H1 (cell line): ENCODE measurements around the gene GRAMD4. TPM values are rescaled to one million over a fixed set of nuclear protein-coding genes. Genes with fewer than 3 reads are reported as not detected.

Experiments
- CTCF ChIA-PET: fragments of 300-600 bp; sonication (Branson Sonifier 250); formaldehyde crosslinking; loops from one replicate; lab custom pipeline; 2021; ENCODE audit not compliant: partially characterized antibody; lab: Charles Lee
- POLR2A ChIA-PET: fragments of 300-600 bp; sonication (Branson Sonifier 250); formaldehyde crosslinking; loops from one replicate; lab custom pipeline; 2021; ENCODE audit warnings: inconsistent platforms; ENCODE audit not compliant: partially characterized antibody; lab: Charles Lee
- DNase-seq, 2 experiments: peaks; one replicate each; pipeline versions ENCODE4 v3.0.0 to v3.0.0-alpha.2; 2010 to 2022; ENCODE audit warnings: low spot score in 2 of 2, low read depth in 1 of 2, mixed read lengths in 1 of 2
- FAIRE-seq: peaks from 2 replicates; lab custom pipeline; 2011; peaks lifted over from hg19 to GRCh38; lab: Jason Lieb, UNC
- H2AFZ ChIP-seq: 2 replicates; pipeline ENCODE4 v1.8.1; 2012; ENCODE audit warnings: low read length, inconsistent platforms
- H2AK5ac ChIP-seq: 2 replicates; pipeline ENCODE4 v1.6.1; 2013; ENCODE audit warnings: low read depth, low read length
- H2BK120ac ChIP-seq: replicated peaks from 2 replicates; pipeline ENCODE3; 2013; ENCODE audit warnings: low read depth, low read length, inconsistent platforms
- H2BK12ac ChIP-seq: 2 replicates; pipeline ENCODE4 v1.6.1; 2013; ENCODE audit warnings: low read depth, low read length
- H2BK15ac ChIP-seq: 2 replicates; pipeline ENCODE4 v1.6.1; 2013; ENCODE audit warnings: low read length
- H2BK20ac ChIP-seq: 2 replicates; pipeline ENCODE4 v1.6.1; 2013; ENCODE audit warnings: low read length
- H2BK5ac ChIP-seq: 2 replicates; pipeline ENCODE4 v1.6.1; 2013; ENCODE audit warnings: low read depth, low read length
- H3K14ac ChIP-seq: 2 replicates; pipeline ENCODE4 v1.6.1; 2013; ENCODE audit warnings: inconsistent platforms; ENCODE audit not compliant: insufficient read length
- H3K18ac ChIP-seq: 2 replicates; pipeline ENCODE4 v1.6.1; 2013; ENCODE audit warnings: low read length; ENCODE audit errors: extremely low read depth
- H3K23ac ChIP-seq: 2 replicates; pipeline ENCODE4 v1.6.1; 2013; ENCODE audit warnings: inconsistent platforms; ENCODE audit not compliant: insufficient read length
- H3K23me2 ChIP-seq: 2 replicates; pipeline ENCODE4 v1.6.1; 2013; ENCODE audit warnings: low read depth, low read length
- H3K27ac ChIP-seq: 2 replicates; pipeline ENCODE4 v1.6.1; 2011; ENCODE audit warnings: low read depth, low read length, inconsistent platforms
- H3K27me3 ChIP-seq, 4 experiments: replicated peaks in 1 of 4; 1 replicate in 1 of 4; 2 replicates in 3 of 4; pipeline versions ENCODE4 v1.6.1 to v1.8.1; 2011 to 2013; ENCODE audit warnings: low read length in 3 of 4, mild to moderate bottlenecking in 3 of 4, inconsistent platforms in 2 of 4, mixed read lengths in 2 of 4, moderate library complexity in 1 of 4; ENCODE audit not compliant: control insufficient read depth in 3 of 4, insufficient read depth in 3 of 4; ENCODE audit errors: extremely low read depth in 1 of 4
- H3K36me3 ChIP-seq, 4 experiments: 2 replicates each; pipeline versions ENCODE4 v1.6.1 to v1.8.1; 2011 to 2013; ENCODE audit warnings: mild to moderate bottlenecking in 4 of 4, low read length in 3 of 4, moderate library complexity in 2 of 4, control low read depth in 1 of 4, inconsistent platforms in 1 of 4; ENCODE audit not compliant: insufficient read depth in 4 of 4, control insufficient read depth in 2 of 4
- H3K4ac ChIP-seq: replicated peaks from 2 replicates; pipeline ENCODE3; 2013; ENCODE audit warnings: low read length, low read depth, mixed read lengths, inconsistent platforms; ENCODE audit not compliant: insufficient read length
- H3K4me1 ChIP-seq, 4 experiments: replicated peaks in 1 of 4; 1 replicate in 1 of 4; 2 replicates in 3 of 4; pipeline versions ENCODE4 v1.6.1 to v1.8.1; 2011 to 2013; ENCODE audit warnings: low read length in 3 of 4, inconsistent platforms in 2 of 4, mixed read lengths in 1 of 4; ENCODE audit not compliant: insufficient read depth in 4 of 4, control insufficient read depth in 3 of 4
- H3K4me2 ChIP-seq, 2 experiments: 2 replicates each; pipeline versions ENCODE4 v1.6.1 to v1.8.1; 2011 to 2013; ENCODE audit warnings: low read depth in 2 of 2, low read length in 2 of 2, control low read depth in 1 of 2, inconsistent platforms in 1 of 2, mild to moderate bottlenecking in 1 of 2; ENCODE audit not compliant: insufficient read depth in 1 of 2
- H3K4me3 ChIP-seq, 4 experiments: fragments of 200-600, 300-600 bp in 1 of 4; sonication (generic), shearing (Covaris generic), sonication (Bioruptor Twin) in 1 of 4; 2 replicates each; pipeline versions ENCODE4 v1.5.1 to v1.8.1; 2011 to 2016; ENCODE audit warnings: low read length in 4 of 4, low read depth in 3 of 4, control low read depth in 2 of 4, inconsistent platforms in 2 of 4, mild to moderate bottlenecking in 2 of 4, mixed read lengths in 1 of 4, moderate library complexity in 1 of 4; ENCODE audit not compliant: insufficient read depth in 2 of 4; ENCODE audit errors: extremely low read depth in 1 of 4
- H3K56ac ChIP-seq: replicated peaks from 2 replicates; pipeline ENCODE3; 2013; ENCODE audit warnings: low read depth, mild to moderate bottlenecking, mixed read lengths, low read length, inconsistent platforms; ENCODE audit not compliant: insufficient read length
- H3K79me1 ChIP-seq: 2 replicates; pipeline ENCODE4 v1.6.1; 2013; ENCODE audit warnings: low read depth, low read length, control low read depth
- H3K79me2 ChIP-seq, 2 experiments: 2 replicates each; pipeline versions ENCODE4 v1.6.1 to v1.8.1; 2012 to 2013; ENCODE audit warnings: low read length in 2 of 2, mild to moderate bottlenecking in 2 of 2, inconsistent platforms in 1 of 2; ENCODE audit not compliant: insufficient read depth in 2 of 2, control insufficient read depth in 1 of 2
- H3K9ac ChIP-seq, 4 experiments: replicated peaks in 1 of 4; 1 replicate in 1 of 4; 2 replicates in 3 of 4; pipeline versions ENCODE4 v1.6.1 to v1.8.1; 2011 to 2013; ENCODE audit warnings: low read depth in 3 of 4, low read length in 3 of 4, control low read depth in 2 of 4, mild to moderate bottlenecking in 2 of 4, moderate library complexity in 2 of 4, inconsistent platforms in 1 of 4; ENCODE audit errors: extremely low read depth in 1 of 4
- H3K9me3 ChIP-seq, 2 experiments: 2 replicates each; pipeline versions ENCODE4 v1.6.1 to v1.8.1; 2012 to 2013; ENCODE audit warnings: mild to moderate bottlenecking in 2 of 2, moderate library complexity in 2 of 2, control low read depth in 1 of 2, inconsistent platforms in 1 of 2, low read depth in 1 of 2, low read length in 1 of 2, mixed read lengths in 1 of 2; ENCODE audit not compliant: insufficient read depth in 2 of 2
- H4K20me1 ChIP-seq, 2 experiments: replicated peaks in 1 of 2; 2 replicates each; pipeline versions ENCODE3 to v1.8.1; 2011 to 2013; ENCODE audit warnings: inconsistent platforms in 2 of 2, low read length in 2 of 2, mild to moderate bottlenecking in 1 of 2; ENCODE audit not compliant: insufficient read depth in 2 of 2, control insufficient read depth in 1 of 2
- H4K5ac ChIP-seq: 2 replicates; pipeline ENCODE4 v1.6.1; 2013; ENCODE audit warnings: low read length, low read depth, mixed read lengths, inconsistent platforms; ENCODE audit not compliant: insufficient read length
- H4K8ac ChIP-seq: 2 replicates; pipeline ENCODE4 v1.8.0; 2013; ENCODE audit warnings: mild to moderate bottlenecking, moderate library complexity, low read length, inconsistent platforms; ENCODE audit not compliant: insufficient read depth; ENCODE audit errors: extremely low read depth
- H4K91ac ChIP-seq: replicated peaks from 2 replicates; pipeline ENCODE3; 2013; ENCODE audit warnings: low read length, mixed read lengths, inconsistent platforms; ENCODE audit not compliant: insufficient read length
- ASH2L ChIP-seq: fragments of 200-600, 300-600 bp; sonication (generic); IDR thresholded peaks from one replicate; pipeline ENCODE4 v1.7.1; 2017; ENCODE audit warnings: low read length
- CHD2 ChIP-seq: IDR thresholded peaks from 2 replicates; pipeline ENCODE4 v1.6.1; 2012; ENCODE audit warnings: low read length, improper control_type of control experiment
- KDM5A ChIP-seq: fragments of 200-600 bp; IDR thresholded peaks from 2 replicates; pipeline ENCODE4 v1.7.1; 2012; ENCODE audit warnings: mild to moderate bottlenecking, low read length, inconsistent platforms, mixed read lengths
- MAFK ChIP-seq: IDR thresholded peaks from 2 replicates; pipeline ENCODE4 v1.6.1; 2012; ENCODE audit warnings: low read depth, mild to moderate bottlenecking, improper control_type of control experiment, low read length
- POU5F1 ChIP-seq: IDR thresholded peaks from 2 replicates; pipeline ENCODE4 v1.6.1; 2011; ENCODE audit warnings: low read depth, mild to moderate bottlenecking, low read length, moderate library complexity
- SP1 ChIP-seq: IDR thresholded peaks from 2 replicates; pipeline ENCODE4 v1.6.1; 2011; ENCODE audit warnings: low read depth, low read length
- SRF ChIP-seq: IDR thresholded peaks from 2 replicates; pipeline ENCODE4 v1.6.1; 2011; ENCODE audit warnings: mild to moderate bottlenecking, low read depth, low read length, moderate library complexity
- WGBS, 2 experiments: shearing (Covaris generic) in 1 of 2; methylation state at CpG; one replicate each; pipeline versions ENCODE4 v1.1.6 to v1.1.7; 2013 to 2015; ENCODE audit warnings: low lambda C conversion rate in 2 of 2, mixed read lengths in 2 of 2, inconsistent platforms in 1 of 2, low coverage in 1 of 2, missing lambda C conversion rate in 1 of 2; ENCODE audit not compliant: insufficient replicate concordance in 2 of 2, insufficient coverage in 1 of 2, insufficient read length in 1 of 2; ENCODE audit errors: extremely low coverage in 1 of 2, missing lambda C conversion rate in 1 of 2; 5-methylcytosine and 5-hydroxymethylcytosine counted together
- polyA plus RNA-seq, 7 experiments: library from polyadenylated mRNA; depleted of rRNA in 3 of 7; stranded (reverse) in 5 of 7; unstranded in 2 of 7; fragments of >200 nt in 5 of 7; fragments of 200-250 nt in 2 of 7; gene quantifications; 1 replicate in 5 of 7; 2 replicates in 1 of 7; 4 replicates in 1 of 7; pipeline versions ENCODE4 v1.2.1 to v1.2.3, GENCODE V29; 2011 to 2013; ENCODE audit warnings: missing spikeins in 2 of 7, mixed read lengths in 2 of 7
- total RNA-seq: library from RNA; stranded (reverse); fragmentation: NEBNext Ultra II Directional; extraction: Animal tissue kit (Norgen Biotek cat#: 25700); gene quantifications from 2 replicates; pipeline ENCODE4 v1.2.1, GENCODE V29; 2021

Gene GRAMD4
- total and polyA plus RNA-seq, 2 of the 8 experiments (the other 6 are each of a cell fraction or from before 2014, with no cell fraction given), result 7.9 to 25.6 TPM

DNA sequence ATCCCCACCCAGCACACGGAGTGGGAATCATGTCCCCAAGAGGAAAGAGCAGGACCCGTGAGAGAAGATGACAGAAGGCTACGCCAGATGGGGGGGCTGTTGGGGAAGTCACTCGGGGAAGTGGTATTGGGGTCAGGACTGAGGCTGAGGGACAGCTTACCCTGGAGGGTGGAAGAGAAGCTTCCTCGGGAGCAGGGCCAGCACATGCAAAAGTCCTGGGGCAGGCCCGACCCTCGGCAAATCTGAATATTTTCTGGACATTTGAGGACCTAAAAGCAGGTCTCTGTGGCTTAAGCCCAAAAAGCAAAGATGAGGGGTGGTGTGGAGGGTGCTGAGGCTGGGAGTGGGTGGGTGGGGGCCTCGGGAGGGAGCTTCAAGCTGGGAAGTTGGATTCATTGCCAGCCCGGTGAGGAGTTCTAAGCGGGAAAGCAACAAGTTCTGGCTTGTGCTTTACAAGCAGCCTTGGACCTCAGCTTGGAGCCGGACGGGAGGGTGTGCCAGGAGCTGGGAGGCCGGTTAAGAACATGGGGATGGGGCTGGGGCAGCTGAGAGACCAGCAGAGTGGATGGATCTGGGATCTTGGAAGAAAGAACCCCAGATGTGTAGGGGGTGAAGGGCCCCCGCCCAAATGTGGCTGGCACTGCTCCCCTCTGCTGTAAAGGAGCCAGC lies 34.9 kb downstream of the GRAMD4 start:
- H4K5ac ChIP-seq, result no peak overlapping the region
- H4K20me1 ChIP-seq, result peaks cover 0 to 4% of the 10 kb centered on the region in 2 experiments
- CTCF ChIA-PET, result interaction anchor here (1.5 to 1.7 kb wide), 2 partner anchors 14 to 92 kb away, joined by 5 to 6 read pairs; no protein-coding TSS in a partner anchor
- no peak overlapping the region for H2AFZ ChIP-seq
- H3K27ac ChIP-seq, result no peak overlapping the region
- no peaks in the 10 kb centered on the region for H3K36me3 ChIP-seq
- H3K14ac ChIP-seq, result no peak overlapping the region
- H4K91ac ChIP-seq, result peak overlapping the region; percentile 47
- no peak overlapping the region for H3K56ac ChIP-seq
- no peaks in the 10 kb centered on the region for H3K27me3 ChIP-seq
- H3K23me2 ChIP-seq, result no peaks in the 10 kb centered on the region
- no peak overlapping the region for H2BK12ac ChIP-seq
- H3K79me1 ChIP-seq, result peaks cover 5% of the 10 kb centered on the region; the same call in 1 of the 2 replicates
- H3K18ac ChIP-seq, result no peak overlapping the region
- H2BK20ac ChIP-seq, result no peak overlapping the region
- H2BK15ac ChIP-seq, result no peak overlapping the region
- no peak overlapping the region for H3K23ac ChIP-seq
- 86% methylated on average over 8 of the region's 14 CpGs; no CpG with 5 or more reads in 1 of the 2 experiments for WGBS, 2 experiments
- no peaks in the 10 kb centered on the region for H3K79me2 ChIP-seq
- H3K4me1 ChIP-seq, result peaks cover 0 to 4% (median 1%) of the 10 kb centered on the region in 4 experiments; a peak in 2 of 7 replicates
- no peak for TF ChIP-seq ASH2L
- no peak for TF ChIP-seq POU5F1
- TF ChIP-seq KDM5A, result no peak
- no peak for TF ChIP-seq SP1
- no peak for TF ChIP-seq CHD2
- TF ChIP-seq MAFK, result no peak
- no peak for TF ChIP-seq SRF
- no peak overlapping the region for H4K8ac ChIP-seq
- FAIRE-seq (no peak), DNase-seq (no peak)
- no peak overlapping the region for H2BK120ac ChIP-seq
- H3K4me3 ChIP-seq, result no peak overlapping the region
- H3K9ac ChIP-seq, result no peak overlapping the region
- POLR2A ChIA-PET, result no interaction called here
- H3K4ac ChIP-seq, result no peak overlapping the region
- H3K4me2 ChIP-seq, result no peak overlapping the region
- no peak overlapping the region for H2BK5ac ChIP-seq
- no peak overlapping the region for H2AK5ac ChIP-seq
- no peaks in the 10 kb centered on the region for H3K9me3 ChIP-seq
